GM12864 (cell line): Measurements from ENCODE around the gene ACSL6.

ENCODE experiments used
- DNase-seq: peaks from one replicate; pipeline ENCODE4 v3.0.0-alpha.2; 2011; ENCODE audit warnings: low read depth
- H3K4me3 ChIP-seq: 2 replicates; pipeline ENCODE4 v1.5.1; 2011; ENCODE audit warnings: mild to moderate bottlenecking, low read depth, low read length, control low read depth
- CTCF ChIP-seq: IDR thresholded peaks from 2 replicates; pipeline ENCODE4 v1.5.1; 2011; ENCODE audit warnings: low read depth, mild to moderate bottlenecking, moderate library complexity, low read length, control low read depth, inconsistent platforms; ENCODE audit errors: missing control alignments

The ACSL6 gene

GRCh38 chr5:132044207-132044606 lies 32.7 kb upstream of the ACSL6 start:
- TF ChIP-seq CTCF = no peak
- H3K4me3 ChIP-seq = no peak overlapping the region
- DNase-seq = no peak

- no peak overlapping the region for H3K4me3 ChIP-seq
- no peak for TF ChIP-seq CTCF
- DNase-seq = no peak
These were observed 25.9 kb upstream of the ACSL6 start for GRCh38 chr5:132037353-132037752.

GRCh38 chr5:132033122-132033521 lies 21.7 kb upstream of the ACSL6 start:
- H3K4me3 ChIP-seq = no peak overlapping the region
- no peak for TF ChIP-seq CTCF
- DNase-seq = no peak

- no peak overlapping the region for H3K4me3 ChIP-seq
- DNase-seq = no peak
- no peak for TF ChIP-seq CTCF
These were observed 20.7 kb upstream of the ACSL6 start for GRCh38 chr5:132032196-132032595.

GRCh38 chr5:132030610-132031009 lies 19.2 kb upstream of the ACSL6 start:
- H3K4me3 ChIP-seq = no peak overlapping the region
- no peak for DNase-seq
- no peak for TF ChIP-seq CTCF

- TF ChIP-seq CTCF = no peak
- no peak overlapping the region for H3K4me3 ChIP-seq
- DNase-seq = no peak
These were observed 18.3 kb upstream of the ACSL6 start for GRCh38 chr5:132029609-132030330.

GRCh38 chr5:132027027-132027426 lies 15.6 kb upstream of the ACSL6 start:
- no peak overlapping the region for H3K4me3 ChIP-seq
- no peak for TF ChIP-seq CTCF
- no peak for DNase-seq
